ENCODE data around the gene TNS1.

GRCh38 chr2:217948897-217949296 is 53.9 kb downstream of the TNS1 start:
- TF ChIP-seq, protein P1, sequence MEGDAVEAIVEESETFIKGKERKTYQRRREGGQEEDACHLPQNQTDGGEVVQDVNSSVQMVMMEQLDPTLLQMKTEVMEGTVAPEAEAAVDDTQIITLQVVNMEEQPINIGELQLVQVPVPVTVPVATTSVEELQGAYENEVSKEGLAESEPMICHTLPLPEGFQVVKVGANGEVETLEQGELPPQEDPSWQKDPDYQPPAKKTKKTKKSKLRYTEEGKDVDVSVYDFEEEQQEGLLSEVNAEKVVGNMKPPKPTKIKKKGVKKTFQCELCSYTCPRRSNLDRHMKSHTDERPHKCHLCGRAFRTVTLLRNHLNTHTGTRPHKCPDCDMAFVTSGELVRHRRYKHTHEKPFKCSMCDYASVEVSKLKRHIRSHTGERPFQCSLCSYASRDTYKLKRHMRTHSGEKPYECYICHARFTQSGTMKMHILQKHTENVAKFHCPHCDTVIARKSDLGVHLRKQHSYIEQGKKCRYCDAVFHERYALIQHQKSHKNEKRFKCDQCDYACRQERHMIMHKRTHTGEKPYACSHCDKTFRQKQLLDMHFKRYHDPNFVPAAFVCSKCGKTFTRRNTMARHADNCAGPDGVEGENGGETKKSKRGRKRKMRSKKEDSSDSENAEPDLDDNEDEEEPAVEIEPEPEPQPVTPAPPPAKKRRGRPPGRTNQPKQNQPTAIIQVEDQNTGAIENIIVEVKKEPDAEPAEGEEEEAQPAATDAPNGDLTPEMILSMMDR (IDR thresholded peaks at IDR 0.05; ENCODE audit: insufficient read depth, low read depth, low read length) = no peak
- no peak for TF ChIP-seq EZH2 (IDR thresholded peaks at IDR 0.05; ENCODE audit: insufficient read depth, low read length)
